Prostate gland (tissue), 2 donors: ENCODE data around the gene EPSTI1.

Experiments used
- CTCF ChIP-seq, 4 experiments: fragments of 200-600 bp in 2 of 4; fragments of 450-650 bp in 2 of 4; sonication (generic) in 2 of 4; IDR thresholded peaks; 1 replicate in 3 of 4; 2 replicates in 1 of 4; pipeline ENCODE4 v1.5.1; 2016 to 2019; ENCODE audit warnings: antibody characterized with exemption in 4 of 4, mild to moderate bottlenecking in 2 of 4, moderate library complexity in 2 of 4
- POLR2AphosphoS5 ChIP-seq: sonication (generic); formaldehyde crosslinking; IDR thresholded peaks from one replicate; pipeline ENCODE4 v1.6.1; 2017; ENCODE audit warnings: antibody characterized with exemption

GRCh38 chr13:42893214-42893671 lies 98.8 kb downstream of the EPSTI1 start:
- TF ChIP-seq CTCF (IDR thresholded peaks at IDR 0.05) (no peak), POLR2AphosphoS5 (no peak)
